Effector memory CD4-positive, alpha-beta T cell (primary cell): ENCODE results near the gene DCAF4.
"Not testable (repeated sequence)": the region's sequence is repeated elsewhere in the genome, so short reads cannot be mapped to it uniquely, and the experiment has no call there.

Source experiments
- DNase-seq, 3 donors: peaks; one replicate each; pipeline ENCODE4 v3.0.0-alpha.2; 2020
- H3K27ac ChIP-seq: 2 replicates; pipeline ENCODE4 v1.7.0; 2013; ENCODE audit warnings: mild to moderate bottlenecking, low read length, moderate library complexity; ENCODE audit not compliant: insufficient read depth, poor library complexity, severe bottlenecking
- H3K27me3 ChIP-seq: replicated peaks from 2 replicates; pipeline ENCODE4 v1.7.0; 2013; ENCODE audit warnings: mild to moderate bottlenecking, low read length; ENCODE audit not compliant: insufficient read depth, control insufficient read depth, poor library complexity, severe bottlenecking
- H3K36me3 ChIP-seq: 2 replicates; pipeline ENCODE4 v1.7.0; 2013; ENCODE audit warnings: mild to moderate bottlenecking, low read length, moderate library complexity; ENCODE audit not compliant: control insufficient read depth, insufficient read depth
- H3K4me1 ChIP-seq: 2 replicates; pipeline ENCODE4 v1.7.0; 2013; ENCODE audit warnings: low read length, mild to moderate bottlenecking; ENCODE audit not compliant: control insufficient read depth, insufficient read depth, poor library complexity, severe bottlenecking
- H3K4me3 ChIP-seq: 2 replicates; pipeline ENCODE4 v1.7.0; 2013; ENCODE audit warnings: low read length, low read depth, mild to moderate bottlenecking; ENCODE audit not compliant: insufficient read depth, poor library complexity, severe bottlenecking
- H3K9me3 ChIP-seq: 2 replicates; pipeline ENCODE4 v1.7.0; 2013; ENCODE audit warnings: mild to moderate bottlenecking, low read length, moderate library complexity; ENCODE audit not compliant: control insufficient read depth

The DCAF4 gene

DNA sequence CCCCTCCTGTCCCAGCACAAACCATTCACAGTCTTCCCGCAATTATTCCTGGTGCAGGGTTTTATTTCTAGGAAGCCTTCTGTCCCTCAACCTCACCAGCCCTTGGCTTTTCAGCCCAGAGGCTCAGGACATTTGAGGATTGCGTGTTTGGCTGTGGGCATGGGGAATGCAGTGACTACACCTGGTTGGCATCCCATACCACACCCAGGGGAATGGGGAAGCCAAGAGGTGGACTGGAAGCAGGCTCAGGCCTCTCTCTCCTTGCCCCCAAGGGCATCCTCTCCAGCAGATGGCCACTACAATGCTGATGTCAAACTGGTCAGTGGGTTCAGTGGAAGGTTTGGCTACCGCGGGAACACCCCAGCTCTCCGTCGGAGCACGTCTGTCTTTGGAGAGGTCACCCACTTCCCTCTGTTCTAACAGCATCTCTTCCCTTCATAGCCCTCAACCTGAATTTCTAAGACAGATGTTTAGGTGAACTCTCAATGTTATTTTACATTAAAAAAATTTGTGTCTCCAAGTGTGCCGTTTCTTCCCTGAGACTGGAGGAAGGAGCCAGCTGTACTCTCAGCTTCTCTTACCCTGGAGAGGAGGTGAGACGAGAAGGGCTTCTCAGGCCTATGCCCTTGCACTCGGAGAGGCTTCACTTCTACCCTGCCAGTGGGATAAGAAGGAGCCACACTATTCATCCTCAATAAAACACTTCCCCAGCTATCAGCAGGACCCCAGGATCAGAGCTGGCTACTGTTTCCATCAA is 35.5 kb downstream of the DCAF4 start:
- H3K36me3 ChIP-seq: peaks cover 24% of the 10 kb centered on the region
- H3K4me1 ChIP-seq: no peaks in the 10 kb centered on the region
- H3K4me3 ChIP-seq: no peak overlapping the region
- no peak for DNase-seq
- no peaks in the 10 kb centered on the region for H3K27me3 ChIP-seq
- H3K27ac ChIP-seq: no peak overlapping the region
- H3K9me3 ChIP-seq: no peaks in the 10 kb centered on the region

DNA sequence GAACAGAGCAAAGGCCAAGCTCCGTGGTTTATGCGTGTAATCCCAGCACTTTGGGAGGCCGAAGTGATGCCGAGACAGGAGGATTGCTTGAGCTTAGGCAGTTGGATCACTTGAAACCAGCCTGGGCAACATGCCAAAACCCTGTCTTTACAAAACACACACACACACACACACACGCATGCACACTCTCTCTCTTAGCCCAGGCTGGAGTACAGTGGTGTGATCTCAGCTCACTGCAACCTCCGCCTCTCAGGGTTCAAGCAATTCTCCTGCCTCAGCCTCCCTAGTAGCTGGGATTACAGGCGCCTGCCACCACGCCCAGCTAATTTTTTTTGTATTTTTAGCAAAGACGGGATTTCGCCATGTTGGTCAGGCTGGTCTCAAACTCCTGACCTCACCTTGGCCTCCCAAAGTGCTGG is 36.1 kb downstream of the DCAF4 start:
- H3K27me3 ChIP-seq, DNase-seq, H3K4me3 ChIP-seq, H3K9me3 ChIP-seq, H3K4me1 ChIP-seq, H3K27ac ChIP-seq: not testable (repeated sequence)
- H3K36me3 ChIP-seq: peaks cover 24% of the 10 kb centered on the region

DNA sequence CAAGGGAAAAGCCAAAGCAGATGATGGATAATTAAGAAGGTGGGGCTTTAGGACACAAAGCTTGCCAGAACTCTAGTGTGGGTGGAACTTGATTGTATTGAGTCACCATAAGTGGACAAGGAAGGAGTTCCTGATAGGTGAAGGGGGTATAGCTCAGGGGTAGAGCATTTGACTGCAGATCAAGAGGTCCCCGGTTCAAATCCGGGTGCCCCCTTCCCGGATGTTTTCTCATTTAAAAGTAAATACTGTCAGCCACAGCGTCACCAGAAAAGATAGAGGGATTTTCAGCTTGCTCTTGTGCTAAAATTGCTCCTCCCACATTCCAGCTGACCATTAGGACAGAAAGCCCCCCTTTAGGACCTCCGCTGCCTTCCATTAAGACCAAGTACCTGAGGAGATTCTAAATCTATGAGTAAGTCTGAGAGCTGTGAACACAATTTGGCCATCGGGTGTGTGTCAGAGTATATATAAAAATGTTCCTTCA is 36.6 kb downstream of the DCAF4 start:
- no peak for DNase-seq
- peaks cover 24% of the 10 kb centered on the region for H3K36me3 ChIP-seq
- no peak overlapping the region for H3K4me3 ChIP-seq
- no peak overlapping the region for H3K27ac ChIP-seq
- no peaks in the 10 kb centered on the region for H3K4me1 ChIP-seq
- H3K9me3 ChIP-seq: no peaks in the 10 kb centered on the region
- no peaks in the 10 kb centered on the region for H3K27me3 ChIP-seq

DNA sequence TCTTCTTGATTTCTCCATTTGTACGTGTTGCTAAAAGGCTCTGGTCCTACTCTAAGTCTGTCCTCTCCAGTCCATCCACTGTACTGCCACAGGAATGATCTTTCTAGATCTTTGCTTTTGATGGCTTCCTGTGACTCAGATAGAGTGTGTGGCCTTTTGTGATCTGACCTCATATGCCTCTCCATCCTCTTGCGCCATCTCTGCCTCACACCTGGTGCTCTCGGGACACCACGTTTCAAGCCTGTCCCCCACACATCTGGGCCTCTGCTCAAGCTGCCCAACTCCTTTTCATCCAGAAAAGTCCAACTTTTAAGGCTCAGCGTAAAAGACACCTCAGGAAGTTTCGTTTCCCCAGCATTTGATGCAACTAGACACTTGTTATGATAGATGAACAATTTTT is 39.0 kb downstream of the DCAF4 start:
- Histone ChIP-seq H3K36me3 (peaks cover 10% of the 10 kb centered on the region), H3K4me3 (no peak overlapping the region), H3K4me1 (no peaks in the 10 kb centered on the region), H3K9me3 (no peaks in the 10 kb centered on the region), H3K27ac (no peak overlapping the region), H3K27me3 (no peaks in the 10 kb centered on the region)
- DNase-seq: no peak

DNA sequence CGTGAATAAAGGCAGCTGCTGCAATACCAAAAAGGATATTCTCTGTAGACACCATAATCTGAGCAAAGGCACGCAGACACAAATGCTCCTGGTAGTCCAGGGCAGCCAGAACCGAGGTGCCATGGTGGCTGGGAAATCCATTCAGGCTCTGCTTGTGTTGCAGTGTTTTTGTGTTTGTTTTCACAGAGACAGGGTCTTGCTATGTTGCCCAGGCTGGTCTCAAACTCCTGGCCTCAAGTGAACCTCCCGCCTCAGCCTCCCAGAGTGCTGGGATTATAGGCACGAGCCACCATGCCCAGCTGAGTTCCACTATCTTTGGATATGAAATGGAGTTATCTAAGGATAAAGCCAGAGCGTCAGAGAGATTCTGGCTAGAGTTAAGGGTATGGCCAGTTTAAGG is 39.8 kb downstream of the DCAF4 start:
- no peaks in the 10 kb centered on the region for H3K27me3 ChIP-seq
- no peaks in the 10 kb centered on the region for H3K4me1 ChIP-seq
- no peak for DNase-seq
- H3K27ac ChIP-seq: no peak overlapping the region
- H3K4me3 ChIP-seq: no peak overlapping the region
- peaks cover 13% of the 10 kb centered on the region for H3K36me3 ChIP-seq
- H3K9me3 ChIP-seq: no peaks in the 10 kb centered on the region

DNA sequence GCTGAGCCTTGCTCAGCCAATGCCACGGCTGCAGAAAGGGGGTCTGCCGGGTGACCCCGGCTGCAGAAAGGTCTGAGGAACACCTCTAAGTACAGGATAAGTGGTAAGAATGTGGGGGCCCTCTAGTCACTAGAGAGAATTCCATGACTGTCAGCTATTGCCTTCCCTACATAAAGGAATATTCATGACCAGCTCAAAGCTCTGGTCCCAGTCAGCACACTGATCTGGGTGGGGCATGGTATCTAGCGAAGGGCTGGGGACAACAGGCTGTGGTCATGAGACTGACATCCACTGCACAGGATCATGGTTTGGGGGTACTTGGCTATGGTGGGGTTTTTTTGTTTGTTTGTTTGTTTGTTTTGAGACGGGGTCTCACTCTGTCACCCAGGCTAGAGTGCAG is 42.1 kb downstream of the DCAF4 start:
- Histone ChIP-seq H3K36me3 (peaks cover 16% of the 10 kb centered on the region), H3K9me3 (no peaks in the 10 kb centered on the region), H3K4me1 (no peaks in the 10 kb centered on the region), H3K27ac (no peak overlapping the region), H3K4me3 (no peak overlapping the region), H3K27me3 (no peaks in the 10 kb centered on the region)
- DNase-seq: no peak

DNA sequence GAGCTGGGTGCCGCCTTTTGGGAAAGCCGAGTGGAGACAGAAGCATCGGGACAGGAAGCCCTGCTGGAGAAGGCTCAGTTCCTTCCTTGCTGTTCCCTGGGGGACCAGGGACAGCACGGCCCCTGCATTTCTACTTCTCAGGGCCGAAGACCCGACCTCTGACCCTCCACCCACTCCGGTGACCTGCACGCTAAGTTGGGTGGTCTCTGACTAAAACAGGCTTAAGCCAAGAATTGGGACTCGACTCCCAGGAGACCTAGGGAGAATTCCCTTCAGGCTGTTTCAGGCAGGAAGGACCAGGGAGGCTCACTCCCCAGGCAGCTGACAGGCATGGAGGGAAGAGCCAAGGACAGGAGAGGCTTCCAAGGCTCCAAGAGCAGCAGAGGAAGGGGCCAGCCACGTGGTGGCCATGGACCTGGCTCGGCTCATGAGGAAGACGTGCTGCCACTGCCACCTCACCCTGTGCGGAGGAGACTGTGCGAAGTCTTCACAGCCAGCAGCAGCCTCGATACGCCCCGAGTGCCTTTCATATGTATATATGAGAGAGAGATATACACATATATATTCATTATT is 43.9 kb downstream of the DCAF4 start:
- Histone ChIP-seq H3K9me3 (no peaks in the 10 kb centered on the region), H3K4me1 (no peaks in the 10 kb centered on the region), H3K27ac (no peak overlapping the region), H3K27me3 (no peaks in the 10 kb centered on the region), H3K4me3 (no peak overlapping the region), H3K36me3 (peaks cover 34% of the 10 kb centered on the region)
- no peak for DNase-seq

DNA sequence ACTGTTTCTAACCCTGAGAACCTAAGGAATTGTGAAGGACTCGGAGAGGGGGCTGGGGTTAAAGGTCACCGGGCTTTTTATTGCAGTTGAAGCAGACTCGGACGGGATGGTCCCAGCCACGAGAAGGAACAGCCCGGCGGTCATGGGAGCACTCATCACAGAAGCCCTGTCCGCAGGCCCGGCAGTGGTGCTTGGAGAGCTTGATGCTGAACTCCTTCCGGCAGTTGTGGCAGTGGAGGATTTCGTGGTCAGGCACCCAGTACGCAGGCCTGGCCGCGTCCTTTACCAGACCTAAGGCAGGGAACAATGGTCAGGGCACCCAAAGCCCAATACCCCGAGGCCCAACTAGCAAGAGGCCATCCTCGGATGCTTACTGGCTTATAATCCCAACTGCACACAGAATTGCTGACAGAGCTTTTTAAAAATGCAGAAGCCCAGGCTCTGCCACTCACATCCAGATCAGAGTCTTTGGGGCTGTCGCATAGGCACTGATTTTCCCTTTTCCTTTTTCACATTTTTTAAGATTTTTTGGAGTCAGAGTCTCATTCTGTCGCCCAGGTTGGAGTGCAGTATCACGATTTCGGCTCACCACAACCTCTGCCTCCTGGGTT is 44.7 kb downstream of the DCAF4 start:
- Histone ChIP-seq H3K4me3 (no peak overlapping the region), H3K9me3 (no peaks in the 10 kb centered on the region), H3K4me1 (no peaks in the 10 kb centered on the region), H3K36me3 (peaks cover 42% of the 10 kb centered on the region), H3K27me3 (no peaks in the 10 kb centered on the region), H3K27ac (no peak overlapping the region)
- no peak for DNase-seq

DNA sequence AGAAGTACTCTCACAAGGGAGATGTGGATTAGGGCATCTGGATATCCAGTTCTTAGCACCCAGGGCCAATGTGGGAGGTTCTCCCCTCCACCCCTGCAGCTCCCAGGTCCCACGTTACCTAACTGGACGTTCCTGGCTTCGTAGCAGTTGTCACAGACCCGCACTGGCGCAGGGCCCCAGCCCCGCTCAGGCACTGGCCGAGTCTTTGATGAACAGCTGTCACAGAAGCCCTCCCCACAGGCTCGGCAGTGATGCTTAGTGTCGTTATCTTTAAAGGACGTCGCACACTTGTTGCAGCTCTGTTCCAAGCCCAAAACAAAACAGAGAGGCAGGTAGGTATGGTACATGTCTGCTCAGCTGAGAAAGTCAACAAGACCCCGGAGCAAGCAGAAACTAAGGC is 48.4 kb downstream of the DCAF4 start:
- no peaks in the 10 kb centered on the region for H3K9me3 ChIP-seq
- peaks cover 71% of the 10 kb centered on the region for H3K36me3 ChIP-seq
- H3K27ac ChIP-seq: no peak overlapping the region
- H3K4me1 ChIP-seq: no peaks in the 10 kb centered on the region
- H3K27me3 ChIP-seq: no peaks in the 10 kb centered on the region
- DNase-seq: no peak
- H3K4me3 ChIP-seq: no peak overlapping the region

DNA sequence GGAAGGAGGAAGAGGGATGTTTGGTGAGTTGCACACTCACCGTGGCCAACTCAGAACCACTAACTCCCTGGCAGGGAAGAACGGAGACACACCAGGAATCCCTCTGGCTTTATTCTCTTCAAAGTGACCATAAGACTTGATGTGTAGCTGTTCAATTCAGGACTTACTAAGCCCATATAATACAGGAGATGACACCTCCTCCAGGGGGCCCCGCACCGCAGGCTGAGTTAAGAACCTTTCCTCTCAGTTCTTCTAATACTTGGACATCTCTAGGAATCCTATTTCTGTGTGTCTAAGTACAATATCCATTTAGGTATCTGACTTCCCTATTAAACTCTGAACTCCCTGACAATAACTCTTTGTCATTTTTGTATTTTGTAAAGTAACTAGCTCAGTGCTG is 49.5 kb downstream of the DCAF4 start:
- H3K36me3 ChIP-seq: peaks cover 70% of the 10 kb centered on the region
- no peaks in the 10 kb centered on the region for H3K4me1 ChIP-seq
- H3K4me3 ChIP-seq: no peak overlapping the region
- no peaks in the 10 kb centered on the region for H3K9me3 ChIP-seq
- no peak for DNase-seq
- H3K27ac ChIP-seq: no peak overlapping the region
- H3K27me3 ChIP-seq: no peaks in the 10 kb centered on the region
